ENCODE data around the gene SEC16B.

SEC16B gene

GRCh38 chr1:177952249-177952648 is 17.6 kb downstream of the SEC16B start:
- H3K4me1 ChIP-seq, result no peaks in the 10 kb centered on the region
- H3K36me3 ChIP-seq (ENCODE audit: control insufficient read depth, insufficient read depth, low read length), result no peaks in the 10 kb centered on the region
- TF ChIP-seq CTCF (IDR thresholded peaks at IDR 0.05), result no peak
- no peak overlapping the region for H3K4me3 ChIP-seq (ENCODE audit: low read depth, low read length)
- H3K79me2 ChIP-seq, result no peaks in the 10 kb centered on the region
- no peak overlapping the region for H3K4me2 ChIP-seq (ENCODE audit: low read length)
- no peaks in the 10 kb centered on the region for H3K27me3 ChIP-seq (ENCODE audit: control insufficient read depth, insufficient read depth, low read length)
- H3K9ac ChIP-seq, result no peak overlapping the region
- no peak overlapping the region for H3K27ac ChIP-seq
- H3K9me3 ChIP-seq (ENCODE audit: control insufficient read depth, low read length), result no peaks in the 10 kb centered on the region
- no peak overlapping the region for H2AFZ ChIP-seq

- no peak for TF ChIP-seq CTCF (IDR thresholded peaks at IDR 0.05)
- no peak overlapping the region for H3K4me3 ChIP-seq (ENCODE audit: low read depth, low read length)
- no peaks in the 10 kb centered on the region for H3K4me1 ChIP-seq
- no peak overlapping the region for H2AFZ ChIP-seq
- H3K79me2 ChIP-seq, result no peaks in the 10 kb centered on the region
- H3K27ac ChIP-seq, result no peak overlapping the region
- no peaks in the 10 kb centered on the region for H3K27me3 ChIP-seq (ENCODE audit: control insufficient read depth, insufficient read depth, low read length)
- no peak overlapping the region for H3K9ac ChIP-seq
- no peak overlapping the region for H3K4me2 ChIP-seq (ENCODE audit: low read length)
- no peaks in the 10 kb centered on the region for H3K9me3 ChIP-seq (ENCODE audit: control insufficient read depth, low read length)
- no peaks in the 10 kb centered on the region for H3K36me3 ChIP-seq (ENCODE audit: control insufficient read depth, insufficient read depth, low read length)
Observed at GRCh38 chr1:177950506-177950905, 19.4 kb downstream of the SEC16B start.

- TF ChIP-seq CTCF (IDR thresholded peaks at IDR 0.05), result peak; percentile 66
- Histone ChIP-seq H3K79me2 (no peaks in the 10 kb centered on the region), H3K9ac (no peak overlapping the region), H3K4me2 (ENCODE audit: low read length) (no peak overlapping the region), H3K27ac (no peak overlapping the region), H2AFZ (peak overlapping the region; percentile 38), H3K4me3 (ENCODE audit: low read depth, low read length) (no peak overlapping the region), H3K4me1 (no peaks in the 10 kb centered on the region), H3K36me3 (ENCODE audit: control insufficient read depth, insufficient read depth, low read length) (no peaks in the 10 kb centered on the region), H3K27me3 (ENCODE audit: control insufficient read depth, insufficient read depth, low read length) (no peaks in the 10 kb centered on the region), H3K9me3 (ENCODE audit: control insufficient read depth, low read length) (no peaks in the 10 kb centered on the region)
Observed at GRCh38 chr1:177948336-177948972, 21.4 kb downstream of the SEC16B start.

- Histone ChIP-seq H3K27ac (no peak overlapping the region), H3K27me3 (ENCODE audit: control insufficient read depth, insufficient read depth, low read length) (no peaks in the 10 kb centered on the region), H2AFZ (no peak overlapping the region), H3K4me1 (no peaks in the 10 kb centered on the region), H3K36me3 (ENCODE audit: control insufficient read depth, insufficient read depth, low read length) (no peaks in the 10 kb centered on the region), H3K4me3 (ENCODE audit: low read depth, low read length) (no peak overlapping the region), H3K9ac (no peak overlapping the region), H3K4me2 (ENCODE audit: low read length) (no peak overlapping the region), H3K79me2 (no peaks in the 10 kb centered on the region), H3K9me3 (ENCODE audit: control insufficient read depth, low read length) (no peaks in the 10 kb centered on the region)
- TF ChIP-seq CTCF (IDR thresholded peaks at IDR 0.05), result no peak
Observed at GRCh38 chr1:177947623-177948022, 22.2 kb downstream of the SEC16B start.

- no peaks in the 10 kb centered on the region for H3K27me3 ChIP-seq (ENCODE audit: control insufficient read depth, insufficient read depth, low read length)
- H3K27ac ChIP-seq, result no peak overlapping the region
- no peak overlapping the region for H3K4me3 ChIP-seq (ENCODE audit: low read depth, low read length)
- H3K36me3 ChIP-seq (ENCODE audit: control insufficient read depth, insufficient read depth, low read length), result no peaks in the 10 kb centered on the region
- H3K9me3 ChIP-seq (ENCODE audit: control insufficient read depth, low read length), result no peaks in the 10 kb centered on the region
- TF ChIP-seq CTCF (IDR thresholded peaks at IDR 0.05), result peak; percentile 30
- H3K9ac ChIP-seq, result no peak overlapping the region
- H3K4me2 ChIP-seq (ENCODE audit: low read length), result no peak overlapping the region
- no peaks in the 10 kb centered on the region for H3K4me1 ChIP-seq
- H2AFZ ChIP-seq, result no peak overlapping the region
- no peaks in the 10 kb centered on the region for H3K79me2 ChIP-seq
Observed at GRCh38 chr1:177945943-177946650, 23.8 kb downstream of the SEC16B start.

Data from parathyroid adenoma (tissue), 2 donors.